NK-92 treated with Interleukin-12 subunit alpha and Interleukin-12 subunit beta, amount 100 ng/mL, for 24 hours (cell line): ENCODE results near the gene CHCT1.

Experiments
- DNase-seq: peaks from one replicate; lab custom pipeline; 2025; lab: John Stamatoyannopoulos, UW

The CHCT1 gene

DNA sequence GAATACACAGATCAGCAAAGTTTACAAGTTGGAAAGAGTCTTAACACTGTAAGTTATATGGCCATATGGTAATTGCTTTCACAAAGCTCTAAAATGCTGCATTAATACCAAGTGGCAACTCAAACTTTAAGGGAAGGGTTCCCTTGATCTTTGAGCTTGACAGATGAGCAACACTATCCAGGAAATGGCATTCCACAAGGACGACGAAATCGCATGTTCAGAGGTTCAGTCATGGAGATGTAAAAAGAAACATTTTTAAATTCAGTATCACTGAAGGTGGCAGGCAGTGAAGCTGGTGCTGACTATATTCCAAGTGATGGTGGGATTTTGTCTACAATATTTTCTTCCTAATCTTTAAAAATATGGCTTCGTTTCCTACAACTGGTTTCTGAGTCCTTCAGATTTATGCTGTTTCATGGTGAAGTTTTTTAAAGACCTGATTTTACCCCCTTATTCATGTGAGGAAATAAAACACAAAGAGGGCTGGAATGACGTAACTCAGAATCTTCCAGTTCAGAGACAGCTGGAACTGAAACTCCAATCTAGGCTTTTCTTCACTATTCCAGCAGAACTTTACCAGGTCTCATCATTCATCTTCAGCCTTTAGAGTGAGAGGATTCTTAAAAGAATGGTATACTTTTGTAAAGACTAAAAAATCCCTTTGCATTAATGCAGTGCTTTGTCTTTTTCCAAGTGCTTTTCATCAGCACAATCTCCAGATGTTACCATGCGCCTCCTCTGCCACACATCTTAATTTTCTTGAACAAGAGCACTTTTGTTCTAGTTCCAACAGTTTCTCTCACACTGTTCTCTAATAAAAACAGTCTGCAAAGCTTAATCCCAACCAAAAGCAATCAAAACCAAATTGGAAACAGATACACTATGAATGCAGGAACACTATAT is 20.2 kb downstream of the CHCT1 start:
- no peak for DNase-seq

- DNase-seq = no peak
Observed at GRCh38 chr17:60443713-60444112, 21.4 kb downstream of the CHCT1 start.

GRCh38 chr17:60445144-60445543 is 22.9 kb downstream of the CHCT1 start:
- DNase-seq = no peak

DNA sequence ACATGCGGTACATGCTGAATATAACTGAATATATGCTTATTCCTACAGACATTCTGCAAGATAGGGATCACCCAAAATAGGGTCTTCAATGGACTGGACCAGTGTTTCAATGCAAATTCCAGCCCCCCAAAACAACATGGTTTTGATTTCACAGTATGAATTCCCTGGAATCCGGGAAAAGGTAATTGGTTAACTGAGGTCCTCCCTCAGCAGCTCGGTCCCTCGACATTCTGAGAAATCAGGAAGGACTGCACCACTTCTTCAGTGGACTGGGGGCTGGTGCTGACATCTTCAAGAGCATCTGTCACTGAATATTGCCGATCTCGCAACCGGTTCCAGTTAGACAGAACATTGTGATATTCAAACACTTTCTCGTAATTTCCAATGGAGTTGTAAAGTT is 25.1 kb downstream of the CHCT1 start:
- no peak for DNase-seq

- no peak for DNase-seq
Observed at GRCh38 chr17:60451071-60451470, 28.8 kb downstream of the CHCT1 start.

DNA sequence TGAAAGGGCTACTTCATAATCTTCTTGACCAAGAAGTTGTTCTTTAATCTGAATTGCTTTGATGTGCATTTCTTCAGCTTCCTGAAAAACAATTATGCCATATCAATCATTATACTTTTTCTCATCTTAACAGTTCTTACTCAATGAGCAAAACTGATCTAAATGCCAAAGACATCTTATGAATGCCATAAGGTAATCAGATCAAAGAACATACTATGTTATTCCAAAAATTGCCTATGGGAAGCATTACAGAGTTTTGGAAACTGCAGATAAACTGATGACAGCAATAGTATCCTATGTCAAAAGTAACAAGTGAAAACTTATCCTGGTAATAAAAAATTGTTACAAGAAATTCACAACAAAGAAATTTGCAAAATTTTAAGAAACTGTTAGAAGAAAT is 29.7 kb downstream of the CHCT1 start:
- DNase-seq = no peak

DNA sequence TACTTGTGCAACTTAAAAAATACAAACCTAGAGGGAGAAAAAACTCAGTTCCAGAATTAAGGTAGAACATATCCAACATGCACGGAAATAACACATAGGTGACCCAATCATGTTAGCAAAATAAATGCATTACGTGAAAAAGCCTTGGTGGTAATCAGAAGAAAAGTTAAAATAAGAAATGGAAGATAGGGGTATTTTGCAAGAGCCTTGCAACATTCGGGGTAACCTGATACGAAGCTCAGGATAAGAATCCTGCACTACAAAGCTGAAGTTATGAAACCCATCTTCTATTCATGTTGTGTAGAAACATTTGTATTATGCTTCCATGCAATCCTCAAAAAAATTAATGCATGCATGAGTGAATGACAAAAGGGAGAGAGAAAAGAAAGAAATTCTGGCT is 33.1 kb downstream of the CHCT1 start:
- DNase-seq = no peak

GRCh38 chr17:60457148-60457547 is 34.9 kb downstream of the CHCT1 start:
- no peak for DNase-seq

GRCh38 chr17:60461584-60461983 is 39.3 kb downstream of the CHCT1 start:
- DNase-seq = no peak

DNA sequence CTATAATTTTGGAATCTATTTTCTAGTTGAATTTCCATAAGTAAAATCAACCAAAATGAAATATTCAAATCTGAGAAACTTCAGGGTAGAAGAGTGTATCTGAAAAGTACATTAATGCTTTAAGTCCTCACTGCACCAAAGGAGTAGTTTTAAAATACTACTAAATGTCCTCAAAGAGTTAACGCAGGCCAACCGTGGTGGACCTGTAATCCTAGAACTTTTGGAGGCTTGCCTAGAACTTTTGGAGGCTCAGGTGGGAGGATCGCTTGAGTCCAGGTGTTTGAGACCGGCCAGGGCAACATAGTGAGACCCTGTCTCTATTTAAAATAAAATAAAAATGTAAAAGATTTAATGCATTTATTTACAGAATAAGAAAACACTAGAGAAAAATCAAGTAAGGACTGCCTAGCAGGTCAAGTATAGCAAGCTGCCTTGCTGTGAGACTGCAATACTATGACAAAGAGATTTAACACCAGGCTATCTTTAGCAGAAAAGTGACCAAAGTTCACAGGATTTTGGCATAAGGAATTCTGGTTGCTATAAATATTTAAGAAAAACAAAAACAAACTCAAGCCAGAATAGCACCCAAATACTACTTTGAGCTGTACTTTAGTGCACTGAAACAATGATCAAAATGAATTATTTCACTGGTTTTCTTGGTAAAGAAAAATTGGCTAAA is 41.0 kb downstream of the CHCT1 start:
- no peak for DNase-seq

- DNase-seq = no peak
Observed at GRCh38 chr17:60464343-60464742, 42.1 kb downstream of the CHCT1 start.

DNA sequence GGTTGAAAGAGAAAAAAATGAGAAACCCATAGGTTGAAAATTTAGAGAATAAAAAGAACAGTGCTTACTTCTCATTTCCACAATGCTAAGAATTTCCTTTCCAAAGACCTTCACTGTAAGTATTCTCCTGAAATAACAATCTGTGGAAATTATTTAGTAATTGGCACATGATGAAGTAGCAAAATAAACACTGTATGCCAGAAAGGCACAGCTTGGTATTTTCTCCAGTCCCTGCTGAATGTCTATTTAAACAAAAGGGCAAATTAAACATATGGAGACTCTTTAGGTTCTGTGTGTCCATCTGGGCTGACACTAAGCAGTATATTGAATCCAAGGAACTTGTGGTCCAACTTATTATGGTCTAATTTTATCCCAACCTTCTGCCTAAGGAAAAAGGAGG is 46.1 kb downstream of the CHCT1 start:
- DNase-seq = no peak

DNA sequence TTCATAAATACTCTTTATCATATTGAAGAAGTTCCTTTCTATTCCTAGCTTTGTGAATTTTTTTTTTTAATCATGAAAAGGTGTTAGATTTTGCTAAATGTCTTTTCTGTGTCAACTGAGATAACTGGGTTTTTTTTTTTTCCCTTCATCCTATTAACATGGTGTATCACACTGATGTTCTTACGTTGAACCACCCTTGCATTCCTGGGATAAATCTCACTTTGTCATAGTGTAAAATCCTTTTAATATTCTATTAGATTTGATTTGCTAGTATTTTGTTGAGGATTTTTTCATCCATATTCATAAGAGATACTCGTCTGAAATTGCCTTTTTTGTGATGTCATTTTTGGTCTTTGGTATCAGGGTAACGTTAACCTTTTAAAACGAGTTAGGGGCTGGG is 49.2 kb downstream of the CHCT1 start:
- no peak for DNase-seq

DNA sequence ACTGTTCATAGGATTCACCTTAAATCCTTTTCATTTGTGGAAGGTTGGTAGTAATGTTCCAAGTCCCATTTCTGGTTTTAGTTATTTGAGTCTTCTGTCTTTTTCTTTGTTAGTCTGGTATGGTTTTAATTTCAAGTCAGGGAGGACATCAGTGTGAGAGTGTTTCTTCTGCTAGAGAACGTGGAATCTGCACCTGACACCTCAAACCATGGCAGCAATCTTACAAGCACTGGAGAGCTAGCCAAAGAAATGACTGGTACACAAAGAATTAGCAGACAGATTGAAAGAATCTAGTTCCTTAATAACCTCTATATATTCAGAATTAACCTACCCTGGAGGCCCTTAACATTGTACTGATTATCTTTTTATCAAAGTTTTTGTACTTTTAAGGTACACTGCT is 50.2 kb downstream of the CHCT1 start:
- DNase-seq = no peak

DNA sequence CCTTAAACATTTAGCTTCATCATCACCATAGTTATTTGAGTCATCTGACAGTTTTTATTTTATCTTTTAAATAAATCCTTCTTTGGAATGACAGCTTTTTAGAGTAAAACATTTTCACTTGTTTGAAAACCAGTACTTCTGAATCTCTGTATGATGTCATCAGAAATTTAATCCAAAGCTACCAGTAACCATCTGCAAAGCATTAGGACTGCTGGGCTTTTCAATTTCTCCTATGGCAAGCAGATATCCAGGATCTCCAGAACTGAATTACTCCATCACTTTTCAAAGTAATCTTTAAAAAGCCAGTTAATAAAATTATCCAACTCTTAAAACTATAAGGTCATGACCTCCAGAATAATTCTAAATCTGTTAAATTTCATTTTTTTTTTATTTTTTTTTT is 51.5 kb downstream of the CHCT1 start:
- no peak for DNase-seq
